GM13977 (cell line): ENCODE measurements around the gene VPS13D.

ENCODE experiments used
- DNase-seq: peaks from one replicate; pipeline ENCODE4 v3.0.0; 2012; ENCODE audit warnings: low spot score
- CTCF ChIP-seq: IDR thresholded peaks from 2 replicates; pipeline ENCODE4 v1.5.1; 2012; ENCODE audit warnings: mild to moderate bottlenecking, control low read depth; ENCODE audit not compliant: insufficient read depth; ENCODE audit errors: extremely low read depth, missing control alignments
- in situ Hi-C: fragments of 300-500 bp; cut with MboI; formaldehyde crosslinking; loops from one replicate; pipeline ENCODE4 v1.12.0; 2022; ENCODE audit warnings: low sequenced_read_pairs, low pct_unique_long_range_greater_than_20kb, mixed read lengths, inconsistent platforms; ENCODE audit not compliant: unreplicated experiment

VPS13D gene

DNA sequence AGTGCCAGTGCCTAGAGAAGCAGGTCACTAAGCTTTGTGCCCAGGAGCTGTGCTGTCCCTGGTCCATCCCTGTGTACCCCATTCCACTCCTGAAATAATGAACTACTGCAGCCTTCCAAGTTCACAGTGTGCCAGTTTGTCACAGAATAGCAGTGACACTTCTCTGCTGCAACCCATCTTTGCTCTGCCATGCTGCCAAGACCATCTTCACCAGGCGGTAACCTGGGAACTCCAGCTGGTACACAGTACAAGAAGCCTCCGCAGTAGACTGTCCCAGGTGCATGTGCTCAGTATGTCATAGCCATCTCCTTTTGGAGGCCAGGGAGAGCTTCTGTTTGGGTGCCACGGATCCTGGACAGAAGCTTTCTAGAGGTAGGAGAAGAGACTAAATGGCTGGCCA is 250.2 kb downstream of the VPS13D start:
- in situ Hi-C loops, result no loop called here
- no peak for TF ChIP-seq CTCF
- DNase-seq, result no peak

- TF ChIP-seq CTCF, result no peak
- no peak for DNase-seq
- in situ Hi-C loops, result no loop called here
These were observed 251.0 kb downstream of the VPS13D start for GRCh38 chr1:12480748-12481362.

DNA sequence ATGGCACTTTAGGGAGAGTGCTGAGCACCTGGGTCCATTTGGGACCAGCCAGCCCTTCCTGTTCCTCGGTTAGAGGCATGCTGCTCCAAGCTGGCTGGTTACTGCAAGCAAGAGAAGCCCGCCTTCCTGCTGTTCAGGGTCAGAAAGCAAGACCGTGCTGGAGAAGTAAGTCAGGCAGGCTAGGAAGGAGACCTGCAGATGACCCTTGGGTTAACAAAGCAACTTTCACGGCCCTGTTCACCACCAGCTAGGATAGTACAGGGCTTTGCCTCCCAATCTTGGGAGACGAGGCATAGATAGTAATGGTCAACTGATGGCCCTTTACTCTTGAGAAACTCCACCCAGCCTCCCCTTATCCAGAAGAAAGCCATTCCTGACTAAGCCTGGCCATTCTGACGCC is 252.1 kb downstream of the VPS13D start:
- in situ Hi-C loops, result no loop called here
- DNase-seq, result no peak
- no peak for TF ChIP-seq CTCF

DNA sequence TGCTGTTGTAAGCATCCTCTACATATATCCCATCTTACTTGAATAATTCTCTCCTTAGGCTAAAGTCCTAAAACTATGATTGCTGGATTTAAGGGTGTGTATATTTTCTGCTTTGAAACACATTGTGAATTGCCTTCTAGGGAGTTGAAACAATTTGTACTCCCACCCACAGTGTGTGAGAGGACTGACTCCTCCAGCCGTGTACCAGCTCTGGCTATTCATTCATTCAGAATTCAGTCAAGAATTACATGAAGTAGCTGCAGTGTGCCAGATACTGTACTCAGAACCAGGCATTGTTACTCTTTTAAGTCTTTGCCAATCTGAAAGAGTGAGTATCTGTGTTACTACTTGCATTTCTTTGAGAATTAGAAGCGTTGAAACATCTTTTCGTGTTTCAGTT is 253.2 kb downstream of the VPS13D start:
- DNase-seq, result no peak
- no peak for TF ChIP-seq CTCF
- in situ Hi-C loops, result no loop called here

DNA sequence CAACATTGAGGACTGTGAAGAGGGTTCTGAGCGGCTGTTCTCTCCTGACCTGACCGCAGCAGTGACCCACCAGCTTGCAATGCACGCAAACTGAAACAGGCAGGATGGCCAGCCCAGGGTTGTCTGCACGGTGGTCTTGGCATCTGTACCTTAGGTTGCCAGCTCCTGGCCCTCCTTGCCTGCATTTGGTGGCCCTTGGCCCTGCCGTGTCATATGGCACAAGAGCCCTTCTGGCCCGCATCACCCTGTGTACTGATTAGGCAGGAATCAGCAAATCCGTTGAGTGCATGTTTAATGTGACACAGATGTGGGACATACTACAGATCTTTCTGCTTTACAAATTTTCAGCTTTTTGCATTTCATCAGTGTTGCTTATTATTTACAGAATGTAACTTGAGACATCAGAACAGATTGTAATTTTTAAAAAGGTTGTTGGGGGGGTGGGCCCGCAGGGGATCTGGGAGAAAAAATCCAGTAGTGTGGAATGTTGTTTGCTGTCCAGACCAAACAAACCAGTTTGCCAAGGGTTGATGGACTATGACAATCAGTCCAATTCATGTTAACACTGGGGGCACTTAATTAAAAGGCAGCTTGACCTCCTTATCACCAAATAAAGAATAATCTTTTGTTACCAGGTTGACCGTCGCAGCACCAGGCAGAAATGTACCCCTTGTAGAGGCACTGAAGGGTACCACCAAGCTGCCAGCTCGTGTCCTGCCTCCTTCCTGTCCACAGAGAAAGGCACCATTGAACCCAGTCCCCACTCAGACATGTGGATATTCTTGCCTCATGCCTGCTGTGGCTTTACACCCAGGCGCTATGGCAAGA is 255.6 kb downstream of the VPS13D start:
- DNase-seq, result no peak
- in situ Hi-C loops, result no loop called here
- TF ChIP-seq CTCF, result no peak

DNA sequence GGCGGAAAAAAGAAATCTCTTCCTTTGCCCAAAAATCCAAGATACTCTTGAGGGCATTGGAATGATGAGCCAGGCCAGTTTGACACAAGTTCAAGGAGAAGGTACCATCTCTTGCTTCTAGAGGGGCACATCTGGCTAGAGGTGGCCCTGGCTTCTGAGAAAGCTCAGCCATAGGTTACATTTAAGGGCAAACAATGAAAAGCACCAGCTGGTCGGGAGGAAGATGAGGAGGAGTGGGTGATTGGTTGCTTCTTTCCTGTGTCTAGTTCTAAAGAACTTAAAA is 256.2 kb downstream of the VPS13D start:
- TF ChIP-seq CTCF, result no peak
- in situ Hi-C loops, result no loop called here
- no peak for DNase-seq
